GM19467 (cell line): Measurements from ENCODE around the gene ZCCHC14.
"Not testable (repeated sequence)": the region's sequence is repeated elsewhere in the genome, so short reads cannot be mapped to it uniquely, and the experiment has no call there.

Experiments
- ATAC-seq: cut with Tn5 transposase; IDR thresholded peaks from one replicate; pipeline ENCODE4 v1.9.1; 2021; ENCODE audit warnings: mild to moderate bottlenecking, moderate library complexity; ENCODE audit not compliant: unreplicated experiment

Gene ZCCHC14

DNA sequence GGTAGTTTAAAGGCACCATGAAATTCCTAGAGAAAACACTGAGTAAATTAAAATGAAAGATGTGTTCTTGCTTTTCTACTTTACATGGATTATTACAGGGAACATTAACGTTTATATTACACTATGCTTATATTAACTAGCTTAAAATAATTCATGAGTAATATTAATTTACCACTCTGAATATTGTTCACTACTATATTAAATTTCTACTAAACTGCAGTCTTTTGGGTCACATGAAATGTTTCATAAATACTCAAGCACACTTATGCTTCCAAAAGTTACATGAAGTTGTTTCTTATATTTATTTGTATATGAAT, 104.0 kb downstream of the ZCCHC14 start:
- ATAC-seq: no peak

DNA sequence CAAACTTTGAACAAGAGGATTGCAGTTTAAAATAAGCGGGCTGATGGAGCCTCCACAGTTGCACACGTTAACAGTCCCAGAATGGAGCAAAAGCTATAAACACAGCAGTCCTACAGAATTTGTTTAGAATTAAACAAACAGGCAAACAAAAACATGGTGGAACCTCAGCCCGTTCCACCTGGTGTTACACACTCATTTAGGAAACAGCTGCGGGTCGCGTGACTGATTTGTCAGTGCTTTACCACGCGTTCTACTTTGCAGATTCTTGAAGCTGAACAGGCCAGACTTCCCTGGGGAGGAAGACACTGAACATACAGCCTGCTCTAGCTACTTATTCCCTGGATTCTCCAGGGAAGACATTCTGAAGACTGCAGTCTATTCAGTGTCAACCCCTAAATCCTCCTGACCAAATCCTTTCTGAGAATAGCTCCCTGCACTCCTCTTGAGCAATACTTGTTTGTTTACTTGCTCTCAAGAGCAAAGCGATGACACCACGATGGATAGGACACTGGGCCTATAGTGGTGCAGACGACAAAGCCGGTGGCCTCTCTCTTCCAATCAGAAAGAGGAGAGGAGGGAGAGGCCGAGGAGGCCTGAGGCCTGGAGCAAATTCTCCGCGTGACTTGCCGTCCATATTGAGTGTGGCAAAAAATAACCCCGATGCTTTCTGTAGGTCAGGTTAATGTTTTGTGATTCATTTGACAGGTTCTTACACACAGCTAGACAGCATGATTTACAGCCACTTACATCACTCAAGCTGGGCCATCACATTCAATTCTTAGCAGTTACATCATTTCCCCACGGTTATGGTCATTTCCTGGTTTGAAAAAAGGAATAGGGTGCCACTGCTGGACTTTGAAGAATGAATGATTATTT, 104.6 kb downstream of the ZCCHC14 start:
- ATAC-seq: peak; percentile 41

DNA sequence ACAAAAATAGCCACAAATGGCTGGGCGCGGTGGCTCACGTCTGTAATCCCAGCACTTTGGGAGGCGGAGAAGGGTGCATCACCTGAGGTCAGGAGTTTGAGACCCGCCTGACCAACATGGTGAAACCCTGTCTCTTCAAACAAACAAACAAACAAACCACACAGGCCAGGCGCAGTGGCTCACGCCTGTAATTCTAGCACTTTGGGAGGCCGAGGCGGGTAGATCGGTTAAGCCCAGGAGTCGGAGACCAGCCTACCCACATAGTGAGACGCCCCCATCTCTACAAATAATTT, 108.0 kb downstream of the ZCCHC14 start:
- ATAC-seq: not testable (repeated sequence)

DNA sequence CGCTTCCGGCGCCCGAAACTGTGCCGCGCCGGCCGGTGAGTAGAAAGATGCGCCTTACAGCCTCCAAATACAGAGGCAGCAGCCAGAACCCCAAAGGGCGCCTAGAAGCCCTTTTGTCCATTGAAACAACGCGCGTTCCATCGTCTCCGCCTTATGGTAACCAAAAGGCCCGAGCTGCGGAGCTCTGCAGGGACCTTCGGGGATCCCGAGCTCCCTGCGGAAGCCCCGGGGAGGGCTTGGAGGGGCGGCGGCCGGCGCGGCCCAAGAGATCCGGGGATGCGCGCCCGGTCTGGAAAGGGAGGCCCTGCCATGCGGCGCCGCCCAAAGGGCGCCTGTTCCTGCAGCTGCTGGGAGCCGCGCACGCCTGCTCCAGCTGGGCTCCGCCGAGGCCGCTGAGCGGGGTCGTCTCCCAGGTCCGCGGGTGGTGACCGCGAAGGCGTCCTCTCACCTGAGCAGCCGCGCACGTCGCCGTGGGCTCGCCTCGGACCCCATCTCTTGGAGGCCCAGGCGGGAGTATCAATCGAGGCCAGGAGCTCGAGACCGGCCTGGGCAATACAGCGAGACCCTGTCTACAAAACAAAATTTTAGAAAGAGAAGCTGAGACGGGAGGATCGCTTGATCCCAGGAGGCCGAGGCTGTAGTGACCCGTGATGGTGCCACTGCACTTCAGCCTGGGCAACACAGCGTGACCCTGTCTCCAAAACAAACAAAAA, 108.5 kb downstream of the ZCCHC14 start:
- no peak for ATAC-seq

DNA sequence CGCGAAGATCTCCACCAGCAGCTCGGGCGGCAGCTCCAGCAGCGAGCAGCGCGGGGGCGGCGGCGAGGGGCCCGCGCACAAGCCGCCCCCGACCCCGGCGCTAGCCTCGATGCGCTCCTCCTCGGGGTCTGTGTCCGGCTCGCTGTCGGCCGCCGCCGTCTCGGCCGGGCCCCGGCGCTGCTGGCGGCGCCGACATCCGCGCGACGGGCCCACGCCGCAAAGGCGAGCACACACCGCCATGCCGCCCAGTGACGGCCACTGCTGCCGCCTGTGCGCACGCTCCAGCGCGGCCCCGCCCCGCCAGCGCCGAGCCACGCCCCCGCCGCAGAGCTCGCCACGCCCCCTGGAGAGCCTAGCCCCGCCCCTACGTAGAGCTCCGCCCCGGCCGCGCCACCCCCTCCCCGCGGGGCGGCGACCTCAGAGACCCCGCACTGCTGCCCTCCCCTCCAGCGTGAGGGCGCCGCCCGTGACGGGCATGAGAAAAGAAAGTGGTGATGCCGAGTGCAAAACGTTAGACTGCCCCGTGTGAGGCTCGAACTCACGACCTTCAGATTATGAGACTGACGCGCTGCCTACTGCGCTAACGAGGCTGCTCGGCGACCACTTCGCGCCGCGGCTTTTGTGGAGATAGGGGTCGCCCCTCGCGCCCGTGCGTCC, 109.2 kb downstream of the ZCCHC14 start, which contains the start of gene FBXO31:
TSS of gene FBXO31 (minus strand) at position 272 of the 657 bp plus-strand sequence. CDS start at position 240, 32 bp downstream.
- ATAC-seq: peak; percentile 45

DNA sequence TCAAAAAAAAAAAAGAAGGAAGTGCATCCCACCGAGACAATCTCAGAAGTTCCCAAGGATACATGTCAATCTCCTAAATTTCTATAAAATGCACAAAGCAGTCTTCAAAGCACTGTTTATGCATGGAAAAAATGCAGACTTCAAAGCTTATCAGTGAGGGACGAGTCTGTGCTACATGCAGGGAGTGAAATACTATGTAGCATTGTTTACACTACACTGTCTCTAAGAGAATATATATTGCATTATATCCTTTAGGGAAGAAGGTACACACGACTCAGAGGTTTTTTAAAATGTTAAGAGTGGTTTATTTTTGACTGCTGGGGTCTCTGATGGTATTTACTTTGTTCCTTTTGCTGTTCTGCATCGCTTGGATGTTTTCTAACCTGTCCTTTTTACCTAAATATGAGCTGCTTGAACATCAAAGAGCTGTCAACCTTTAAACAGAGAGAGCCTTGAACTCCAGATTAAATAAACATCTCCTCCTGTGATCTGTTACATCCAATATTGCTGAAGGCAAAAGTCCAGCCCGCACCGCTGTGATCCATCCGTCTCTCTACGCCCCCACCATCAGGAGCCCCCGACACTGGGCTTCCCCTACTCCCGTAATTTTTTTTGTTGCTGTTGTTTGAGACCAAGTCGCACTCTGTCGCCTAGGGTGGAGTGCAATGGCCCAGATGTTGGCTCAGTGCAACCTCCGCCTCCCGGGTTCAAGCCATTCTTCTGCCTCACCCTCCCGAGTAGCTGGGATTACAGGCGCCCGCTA, 110.6 kb downstream of the ZCCHC14 start:
- no peak for ATAC-seq

DNA sequence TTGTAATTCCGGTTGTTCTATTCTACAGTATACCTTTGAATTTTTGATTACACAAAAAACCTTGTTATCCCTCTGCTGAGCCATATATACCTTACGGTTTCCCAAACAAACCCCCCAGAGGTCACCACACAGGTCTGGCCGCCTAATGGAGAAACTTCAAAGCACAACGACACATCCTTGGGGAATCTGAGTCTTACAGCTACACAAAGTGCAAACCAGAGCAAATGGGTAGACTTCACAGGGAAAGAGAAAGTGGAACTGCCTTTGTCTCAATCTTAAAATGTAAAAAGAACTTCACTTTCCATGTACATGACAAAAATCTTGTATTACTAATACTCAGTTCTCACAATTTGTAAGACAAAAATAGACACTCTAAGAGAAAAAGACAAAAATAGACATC, 111.9 kb downstream of the ZCCHC14 start:
- no peak for ATAC-seq

DNA sequence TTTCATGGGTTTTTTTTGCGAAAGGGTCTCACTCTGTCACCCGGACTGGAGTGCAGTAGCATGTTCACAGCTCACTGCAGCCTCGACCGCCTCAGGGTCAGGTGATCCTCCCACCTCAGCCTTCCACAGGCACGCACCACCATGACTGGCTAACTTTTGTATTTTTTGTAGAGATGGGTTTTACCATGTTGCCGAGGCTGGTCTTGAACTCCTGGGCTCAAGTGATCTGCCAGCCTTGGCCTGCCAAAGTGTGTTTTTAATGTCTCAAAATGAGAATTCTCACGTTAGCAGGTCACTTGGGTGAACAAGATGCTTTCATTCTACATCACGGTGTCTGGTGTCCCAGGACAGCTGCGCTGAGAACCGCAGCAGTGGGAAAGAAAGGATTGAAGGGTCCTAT, 112.4 kb downstream of the ZCCHC14 start:
- ATAC-seq: no peak

DNA sequence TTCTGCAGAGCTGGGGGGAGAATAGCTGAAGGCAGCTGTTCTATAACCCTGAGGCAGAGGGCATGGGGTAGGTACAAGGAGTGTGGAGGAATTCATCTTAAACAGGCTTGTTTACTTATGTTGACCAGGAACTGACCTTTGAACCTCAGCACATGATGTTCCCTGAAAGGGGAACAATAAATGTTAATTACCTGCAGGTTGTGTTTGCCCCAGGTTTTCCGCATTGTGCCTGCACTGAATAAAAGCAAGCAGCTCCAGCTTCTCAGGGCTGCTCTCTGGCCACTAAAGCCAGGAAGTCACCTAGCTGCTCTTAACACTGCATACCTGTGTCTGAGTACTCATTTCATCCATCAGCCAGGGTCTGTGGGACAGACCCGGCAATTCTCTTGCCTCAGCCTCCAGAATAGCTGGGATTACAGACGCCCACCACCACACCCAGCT, 113.5 kb downstream of the ZCCHC14 start:
- ATAC-seq: not testable (repeated sequence)

DNA sequence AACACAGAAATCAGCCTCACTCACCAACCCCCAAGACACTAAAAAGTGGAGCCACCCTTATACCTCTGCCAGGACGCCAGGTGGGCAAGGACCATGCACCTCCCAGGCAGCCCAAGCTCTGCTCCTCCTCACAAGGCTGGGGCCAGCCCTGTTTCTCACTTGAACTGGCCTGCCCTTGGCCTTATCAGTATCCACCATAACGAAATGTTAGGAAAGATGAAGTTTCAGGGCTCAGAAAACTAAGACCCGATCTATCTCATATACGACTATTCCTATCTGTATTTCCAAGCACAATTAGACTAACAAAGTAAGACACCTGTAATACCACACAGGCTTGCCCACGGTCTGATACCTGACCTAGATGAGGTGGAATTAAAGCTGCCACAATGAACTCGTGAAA, 116.2 kb downstream of the ZCCHC14 start:
- ATAC-seq: no peak

DNA sequence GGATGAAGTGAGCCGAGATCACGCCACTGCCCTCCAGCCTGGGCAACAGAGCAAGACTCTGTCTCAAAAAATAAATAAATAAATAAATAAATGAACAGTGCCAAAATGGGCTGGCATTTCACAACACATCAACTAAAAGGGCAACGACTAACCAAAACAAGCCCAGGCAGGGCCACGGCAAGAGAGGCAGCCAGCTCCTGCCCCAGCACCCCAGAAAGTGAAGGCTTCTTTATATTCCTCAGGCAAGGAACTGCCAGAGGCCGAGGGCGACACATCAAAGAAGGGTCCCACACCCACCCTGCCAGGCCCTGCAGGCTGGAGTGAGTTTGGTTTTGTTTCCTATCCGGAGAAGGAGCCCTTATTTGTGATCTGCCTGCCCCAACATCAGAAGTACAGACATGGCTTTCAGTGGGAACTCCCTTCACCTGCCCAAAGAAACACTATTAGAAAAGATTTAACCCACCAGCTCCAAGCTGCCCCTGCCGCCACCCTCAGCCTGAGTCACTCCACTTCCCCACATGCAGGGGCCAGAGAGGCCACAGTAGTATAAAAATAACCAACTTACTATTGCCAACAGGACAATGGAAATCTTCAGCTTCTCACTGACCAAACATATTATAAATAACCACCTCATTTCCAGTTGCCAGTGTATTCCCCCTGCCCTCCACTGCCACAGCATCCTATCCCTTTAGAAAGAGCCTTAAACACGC, 117.2 kb downstream of the ZCCHC14 start:
- no peak for ATAC-seq

DNA sequence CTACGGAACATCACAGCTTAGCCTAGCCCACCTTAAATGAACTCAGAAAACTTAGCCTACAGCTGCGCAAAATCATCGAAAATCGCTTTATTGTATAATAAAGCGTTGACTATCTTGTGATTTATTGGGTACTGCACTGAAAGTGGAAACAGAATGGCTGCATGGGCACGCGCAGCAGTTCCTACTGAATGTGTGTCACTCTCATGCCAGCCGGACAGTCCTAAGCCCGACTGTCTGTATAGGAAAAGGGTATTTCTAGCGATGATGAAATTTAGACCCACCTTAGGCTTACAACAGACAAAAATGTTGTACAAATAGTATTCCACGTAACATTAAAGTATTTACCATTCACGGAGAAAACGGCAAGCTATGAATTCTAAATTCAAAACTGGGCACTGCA, 118.5 kb downstream of the ZCCHC14 start:
- no peak for ATAC-seq

DNA sequence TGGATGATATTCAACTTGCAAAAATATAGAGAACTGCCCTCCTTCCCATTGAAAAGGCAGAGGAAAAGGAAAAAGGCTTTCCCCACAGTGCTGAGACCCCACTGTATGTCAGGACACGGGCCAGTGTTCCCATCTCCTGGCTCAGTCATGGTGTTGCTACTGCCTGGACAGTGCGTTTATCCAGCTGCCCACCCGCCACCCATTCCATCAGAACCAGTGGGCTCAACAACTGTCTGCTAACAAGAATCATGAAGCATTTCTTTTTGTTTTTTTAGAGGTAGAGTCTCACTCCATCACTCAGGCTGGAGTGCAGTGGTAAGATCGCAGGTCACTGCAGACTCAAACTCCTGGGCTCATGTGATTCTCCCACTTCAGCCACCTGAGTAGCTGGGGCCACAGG, 120.5 kb downstream of the ZCCHC14 start:
- ATAC-seq: no peak

DNA sequence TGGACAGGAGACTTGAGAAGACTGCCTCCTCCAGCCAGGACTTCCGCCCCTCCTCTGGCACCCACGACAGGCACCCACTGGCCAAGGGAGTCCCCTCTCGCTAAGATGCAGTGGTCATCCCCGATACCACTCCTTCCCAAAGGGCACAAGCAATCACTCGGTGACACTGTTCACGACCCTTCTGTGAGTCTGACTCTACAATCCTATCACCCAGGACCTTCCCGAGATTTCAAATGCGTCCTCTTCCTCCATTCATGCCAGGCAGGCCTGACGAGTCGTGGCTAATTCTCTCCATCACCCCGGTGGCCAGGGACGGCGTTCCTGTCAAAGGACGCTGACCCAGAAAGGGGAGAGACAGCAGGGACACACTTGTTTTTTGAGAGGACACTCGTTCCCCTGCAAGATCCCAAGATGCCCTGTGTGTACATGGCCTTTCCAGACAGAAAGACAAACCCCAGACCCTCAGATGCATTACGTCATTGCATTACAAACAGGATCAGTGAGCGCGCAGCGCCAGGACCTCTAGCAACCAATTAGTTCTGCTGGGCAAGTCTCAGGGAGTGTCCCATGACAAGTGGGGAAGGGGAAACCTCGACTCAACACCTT, 121.5 kb downstream of the ZCCHC14 start:
- no peak for ATAC-seq

DNA sequence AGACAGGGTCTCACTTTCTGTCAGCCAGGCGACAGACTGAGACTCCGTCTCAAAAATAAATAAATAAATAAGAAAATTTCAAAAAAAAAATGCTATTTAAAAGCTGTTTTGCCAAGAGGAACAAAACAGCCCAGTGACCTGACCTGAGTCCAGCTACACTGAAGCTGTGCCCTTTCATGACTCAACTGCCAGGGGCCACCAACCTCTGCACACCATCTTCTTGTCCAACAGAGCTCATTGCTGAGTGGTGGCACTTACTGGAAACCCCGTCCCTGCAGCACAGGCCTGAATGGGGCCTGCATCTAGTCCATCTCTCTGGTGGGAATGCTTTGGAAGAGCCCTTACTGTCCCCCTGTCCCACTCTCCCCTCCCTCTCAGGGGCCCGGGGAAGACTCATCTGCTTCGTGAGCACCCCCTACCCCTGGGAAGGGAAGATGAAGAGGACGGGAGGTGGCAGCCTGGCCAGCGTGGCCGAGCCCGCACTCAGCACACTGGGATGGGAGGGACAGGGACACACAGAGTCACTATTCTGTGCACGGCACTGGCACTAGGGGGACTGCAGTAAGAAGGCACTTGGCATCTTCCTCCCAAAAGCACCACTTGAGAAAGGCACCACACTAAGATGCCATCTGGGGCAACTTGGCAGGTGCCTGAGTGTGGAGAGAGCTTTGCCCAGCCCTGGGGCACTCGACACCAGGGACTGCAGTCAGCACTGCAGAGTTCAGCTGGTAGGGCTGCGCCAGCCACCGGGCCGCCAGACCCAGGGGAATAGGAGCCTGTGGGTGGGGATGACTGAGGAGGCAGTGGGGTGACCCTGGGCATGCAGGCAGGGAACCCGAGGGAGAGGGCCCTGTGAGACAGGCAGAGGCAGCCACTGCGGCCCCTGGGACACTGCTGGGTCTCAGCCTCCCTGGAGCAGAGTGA, 122.8 kb downstream of the ZCCHC14 start:
- no peak for ATAC-seq

DNA sequence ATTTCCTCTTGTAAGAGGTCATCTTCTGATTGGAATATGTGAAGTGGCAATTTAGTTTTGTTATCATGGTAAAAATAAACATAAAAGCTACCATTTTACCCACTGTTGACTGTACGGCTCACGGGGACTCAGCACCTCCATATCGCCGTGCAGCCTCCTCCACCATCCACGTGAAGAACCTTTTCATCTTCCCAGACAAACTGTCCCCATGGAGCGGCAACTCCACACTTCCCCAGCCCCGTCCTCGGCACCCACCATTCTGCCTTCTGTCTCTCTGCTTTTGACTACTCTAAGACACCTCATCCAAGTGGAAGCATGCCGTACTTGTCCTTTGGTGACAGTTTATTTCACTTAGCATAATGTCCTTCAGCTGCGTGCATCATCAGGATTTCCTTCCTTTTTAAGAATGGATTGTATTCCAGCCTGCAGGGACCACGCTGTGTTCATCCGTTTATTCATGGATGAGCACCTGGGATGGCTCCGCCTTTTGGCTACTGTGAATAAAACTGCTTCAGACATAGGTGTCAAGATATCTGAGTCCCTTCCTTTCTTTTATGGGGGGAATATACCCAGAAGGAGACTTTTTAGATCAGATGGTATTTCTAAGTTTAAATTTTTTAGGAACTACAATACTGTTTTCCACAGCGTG, 123.6 kb downstream of the ZCCHC14 start:
- ATAC-seq: no peak

DNA sequence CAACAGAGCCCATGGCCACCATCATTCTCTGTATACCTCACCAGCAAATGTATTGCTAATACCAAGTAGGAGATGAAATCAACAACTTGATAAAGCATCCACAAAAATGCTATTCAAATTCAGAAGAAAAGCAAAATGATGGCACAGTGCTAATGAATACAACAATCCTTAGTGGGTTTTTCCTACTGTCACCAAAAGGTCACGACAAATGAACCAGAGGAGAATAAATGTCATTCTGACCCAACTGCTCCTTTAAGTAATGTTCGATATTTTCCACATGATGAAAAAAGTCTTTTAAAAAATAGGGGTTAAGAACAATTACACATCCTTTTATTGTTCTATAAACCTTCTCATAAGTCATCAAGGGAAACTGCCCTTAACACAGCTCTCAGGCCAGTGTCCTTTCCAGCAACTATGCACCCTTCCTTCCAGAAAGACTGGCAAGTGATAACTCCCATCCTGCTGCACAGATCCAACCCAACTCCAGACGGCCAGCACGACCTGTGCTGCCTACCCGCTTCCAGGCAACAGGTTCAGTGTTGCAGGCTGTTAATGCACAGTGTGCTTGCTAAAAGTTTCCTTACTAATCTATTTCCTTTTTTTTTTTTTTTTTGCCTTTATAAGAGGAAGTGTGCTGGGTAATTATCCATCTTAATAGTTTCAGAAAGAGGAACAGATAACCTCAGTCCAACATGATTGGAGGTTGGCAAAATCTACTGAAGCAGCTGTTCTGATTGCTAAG, 124.6 kb downstream of the ZCCHC14 start:
- no peak for ATAC-seq

DNA sequence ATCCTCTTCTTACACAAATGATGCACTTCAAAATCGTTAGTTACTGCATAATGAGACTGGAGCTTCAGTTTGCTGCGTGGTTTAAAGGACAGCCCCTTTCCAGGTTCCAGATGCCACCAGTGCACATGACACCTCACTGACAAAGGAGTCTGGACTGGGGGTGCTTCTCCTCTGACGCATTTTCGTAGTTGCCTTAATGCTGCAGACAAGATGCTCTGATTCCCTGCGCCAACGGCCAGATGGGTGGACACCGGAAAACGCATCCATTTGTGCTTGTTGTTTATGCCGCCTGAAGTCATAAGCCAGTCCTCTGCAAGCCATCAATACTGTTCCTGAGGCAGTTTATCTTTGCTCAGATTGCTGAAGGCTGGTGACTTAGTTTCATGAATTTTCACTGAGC, 125.3 kb downstream of the ZCCHC14 start:
- no peak for ATAC-seq
